MM.1S (cell line): ENCODE results near the gene EDAR.

Source experiments
- DNase-seq: peaks from one replicate; pipeline ENCODE4 v3.0.0-alpha.2; 2015
- H2AFZ ChIP-seq: fragments of 300-600 bp; sonication (generic); 2 replicates; pipeline ENCODE4 v1.6.0; 2016; ENCODE audit warnings: antibody characterized with exemption, low read length
- H3F3A ChIP-seq: fragments of 300-600 bp; sonication (generic); 2 replicates; pipeline ENCODE4 v1.6.1; 2016; ENCODE audit warnings: mild to moderate bottlenecking, antibody characterized with exemption, low read length, moderate library complexity, mixed read lengths; ENCODE audit not compliant: insufficient read depth
- H3K27ac ChIP-seq: fragments of 300-600 bp; sonication (generic); 2 replicates; pipeline ENCODE4 v1.5.1; 2016; ENCODE audit warnings: mild to moderate bottlenecking, low read length
- H3K27me3 ChIP-seq: fragments of 300-600 bp; sonication (generic); replicated peaks from 2 replicates; pipeline ENCODE4 v1.6.0; 2016; ENCODE audit warnings: low read length; ENCODE audit not compliant: insufficient read depth
- H3K36me3 ChIP-seq: fragments of 300-600 bp; sonication (generic); replicated peaks from 2 replicates; pipeline ENCODE4 v1.6.1; 2016; ENCODE audit warnings: mild to moderate bottlenecking, low read length, mixed read lengths; ENCODE audit not compliant: insufficient read depth
- H3K4me1 ChIP-seq: fragments of 300-600 bp; sonication (generic); 2 replicates; pipeline ENCODE4 v1.6.1; 2016; ENCODE audit warnings: low read length, mixed read lengths
- H3K4me2 ChIP-seq: fragments of 300-600 bp; sonication (generic); 2 replicates; pipeline ENCODE4 v1.6.0; 2016; ENCODE audit warnings: low read depth, low read length
- H3K4me3 ChIP-seq: fragments of 300-600 bp; sonication (generic); 2 replicates; pipeline ENCODE4 v1.5.1; 2016; ENCODE audit warnings: low read length, mixed read lengths
- H3K79me2 ChIP-seq: fragments of 300-600 bp; sonication (generic); 2 replicates; pipeline ENCODE4 v1.6.1; 2016; ENCODE audit warnings: mixed run types, low read length, mixed read lengths
- H3K9ac ChIP-seq: fragments of 300-600 bp; sonication (generic); 2 replicates; pipeline ENCODE4 v1.6.1; 2016; ENCODE audit warnings: low read length, mixed read lengths
- H3K9me2 ChIP-seq: fragments of 300-600 bp; sonication (generic); replicated peaks from 2 replicates; pipeline ENCODE4 v1.6.1; 2016; ENCODE audit warnings: mild to moderate bottlenecking, low read length, mixed read lengths; ENCODE audit not compliant: insufficient read depth
- H3K9me3 ChIP-seq: fragments of 300-600 bp; sonication (generic); replicated peaks from 2 replicates; pipeline ENCODE4 v1.6.1; 2016; ENCODE audit warnings: mild to moderate bottlenecking, low read length, mixed read lengths; ENCODE audit not compliant: insufficient read depth
- H4K20me1 ChIP-seq: fragments of 300-600 bp; sonication (generic); 2 replicates; pipeline ENCODE4 v1.6.1; 2016; ENCODE audit warnings: mild to moderate bottlenecking, low read length, moderate library complexity, mixed read lengths; ENCODE audit not compliant: insufficient read depth
- CTCF ChIP-seq: fragments of 300-600 bp; sonication (generic); IDR thresholded peaks from 2 replicates; pipeline ENCODE4 v1.5.1; 2016; ENCODE audit warnings: antibody characterized with exemption, low read length, mixed read lengths
- EZH2 ChIP-seq: fragments of 300-600 bp; sonication (generic); optimal IDR thresholded peaks from 2 replicates; pipeline ENCODE3; 2017; ENCODE audit warnings: low read depth, mild to moderate bottlenecking, antibody characterized with exemption, low read length, mixed read lengths
- EZH2phosphoT487 ChIP-seq: fragments of 300-600 bp; sonication (generic); IDR thresholded peaks from 2 replicates; pipeline ENCODE4 v1.6.1; 2018; ENCODE audit warnings: antibody characterized with exemption, low read length

EDAR gene

DNA sequence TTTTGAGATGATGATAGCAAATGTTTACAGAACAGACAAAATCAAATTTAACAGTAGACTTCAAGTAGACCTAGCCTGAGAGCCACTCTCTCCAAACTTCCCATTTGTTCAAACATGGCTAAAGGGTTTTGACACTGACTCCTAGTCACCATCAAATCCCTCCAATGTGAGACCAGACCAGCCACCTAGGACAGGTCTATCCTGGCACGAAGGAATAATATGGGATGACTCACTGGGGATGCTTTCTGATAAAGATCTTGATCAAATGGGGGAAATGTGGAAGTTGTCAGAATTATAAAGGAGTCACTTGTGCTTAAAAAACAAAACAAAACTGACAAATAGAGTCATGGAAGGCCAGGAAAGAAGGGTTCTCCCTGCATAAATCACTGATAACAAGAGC is 95.7 kb downstream of the EDAR start:
- no peak for DNase-seq
- TF ChIP-seq EZH2phosphoT487 (no peak), CTCF (no peak), EZH2 (no peak)

DNA sequence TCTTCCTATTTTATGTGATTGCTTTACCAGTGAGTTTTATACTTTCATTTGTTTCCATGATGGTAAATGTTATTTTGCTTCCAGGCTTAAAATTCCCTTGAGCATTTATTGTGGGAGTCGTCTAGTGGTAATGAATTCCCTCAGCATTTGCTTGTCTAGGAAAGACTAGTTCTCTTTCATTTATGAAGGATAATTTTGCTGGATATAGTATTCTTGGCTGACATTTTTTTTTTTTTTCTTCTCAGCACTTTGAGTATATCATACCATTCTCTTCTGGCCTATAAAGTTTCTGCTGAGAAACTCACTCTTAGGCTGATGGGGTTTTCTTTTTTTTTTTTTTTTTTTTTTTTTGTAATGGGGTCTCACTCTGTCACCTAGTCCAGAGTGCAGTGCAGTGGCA is 99.1 kb downstream of the EDAR start:
- H3K4me2 ChIP-seq, result no peak overlapping the region
- no peak overlapping the region for H2AFZ ChIP-seq
- no peak overlapping the region for H3K4me3 ChIP-seq
- TF ChIP-seq EZH2 (no peak), CTCF (no peak), EZH2phosphoT487 (no peak)
- H3K9me3 ChIP-seq, result no peaks in the 10 kb centered on the region
- H3K4me1 ChIP-seq, result no peaks in the 10 kb centered on the region
- H4K20me1 ChIP-seq, result no peaks in the 10 kb centered on the region
- DNase-seq, result no peak
- H3K27ac ChIP-seq, result no peak overlapping the region
- H3K27me3 ChIP-seq, result no peaks in the 10 kb centered on the region
- H3F3A ChIP-seq, result no peaks in the 10 kb centered on the region
- H3K36me3 ChIP-seq, result no peaks in the 10 kb centered on the region
- H3K79me2 ChIP-seq, result no peaks in the 10 kb centered on the region
- H3K9me2 ChIP-seq, result no peaks in the 10 kb centered on the region
- H3K9ac ChIP-seq, result no peak overlapping the region

More for the DNA sequence above, 95.7 kb downstream of the EDAR start:
- Histone ChIP-seq H3K27me3 (no peaks in the 10 kb centered on the region), H3K9me2 (no peaks in the 10 kb centered on the region), H3K27ac (no peak overlapping the region), H3K4me3 (no peak overlapping the region), H3K36me3 (no peaks in the 10 kb centered on the region), H4K20me1 (no peaks in the 10 kb centered on the region), H3K4me1 (no peaks in the 10 kb centered on the region), H3K9me3 (no peaks in the 10 kb centered on the region), H3K4me2 (no peak overlapping the region), H3K9ac (no peak overlapping the region), H2AFZ (no peak overlapping the region), H3F3A (no peaks in the 10 kb centered on the region), H3K79me2 (no peaks in the 10 kb centered on the region)

DNA sequence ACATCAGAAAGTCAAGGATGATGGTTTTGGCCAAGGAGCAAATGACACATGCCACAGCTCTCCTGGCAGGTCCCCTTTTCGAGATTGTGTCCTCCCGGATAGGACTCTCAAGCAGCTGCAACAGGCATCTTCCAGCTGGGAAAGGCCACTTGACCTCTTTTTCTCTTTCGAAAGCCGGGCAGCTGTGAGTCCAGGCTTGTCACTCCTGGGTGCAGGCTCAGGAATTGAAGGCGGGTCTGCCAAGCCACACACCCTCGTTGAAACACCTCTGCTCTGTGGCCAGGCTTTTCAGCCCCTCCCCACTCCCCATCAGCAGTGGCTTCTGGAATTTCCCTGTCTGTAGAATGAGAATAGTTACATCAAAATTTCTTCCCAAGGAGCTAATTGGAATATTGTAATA is 104.4 kb downstream of the EDAR start:
- no peak for DNase-seq
- H3K79me2 ChIP-seq, result no peaks in the 10 kb centered on the region
- no peaks in the 10 kb centered on the region for H3K9me3 ChIP-seq
- H3K4me2 ChIP-seq, result no peak overlapping the region
- no peaks in the 10 kb centered on the region for H4K20me1 ChIP-seq
- H3K27ac ChIP-seq, result no peak overlapping the region
- H3F3A ChIP-seq, result no peaks in the 10 kb centered on the region
- TF ChIP-seq CTCF, result no peak
- TF ChIP-seq EZH2, result no peak
- TF ChIP-seq EZH2phosphoT487, result no peak
- no peak overlapping the region for H3K4me3 ChIP-seq
- H3K9me2 ChIP-seq, result no peaks in the 10 kb centered on the region
- H3K9ac ChIP-seq, result no peak overlapping the region
- H3K36me3 ChIP-seq, result no peaks in the 10 kb centered on the region
- H3K27me3 ChIP-seq, result no peaks in the 10 kb centered on the region
- no peaks in the 10 kb centered on the region for H3K4me1 ChIP-seq
- no peak overlapping the region for H2AFZ ChIP-seq

- no peak overlapping the region for H3K4me2 ChIP-seq
- H3K9me3 ChIP-seq, result no peaks in the 10 kb centered on the region
- H3K27ac ChIP-seq, result no peak overlapping the region
- H3K79me2 ChIP-seq, result no peaks in the 10 kb centered on the region
- H3K4me3 ChIP-seq, result no peak overlapping the region
- no peaks in the 10 kb centered on the region for H3F3A ChIP-seq
- H3K9ac ChIP-seq, result no peak overlapping the region
- H3K4me1 ChIP-seq, result no peaks in the 10 kb centered on the region
- no peaks in the 10 kb centered on the region for H3K27me3 ChIP-seq
- TF ChIP-seq CTCF, result no peak
- TF ChIP-seq EZH2phosphoT487, result no peak
- no peak for TF ChIP-seq EZH2
- no peaks in the 10 kb centered on the region for H3K36me3 ChIP-seq
- DNase-seq, result no peak
- H3K9me2 ChIP-seq, result no peaks in the 10 kb centered on the region
- H2AFZ ChIP-seq, result no peak overlapping the region
- H4K20me1 ChIP-seq, result no peaks in the 10 kb centered on the region
Observed at GRCh38 chr2:108878276-108878675, 110.7 kb downstream of the EDAR start.
